ENCODE results near the gene PIP. TPM values are rescaled to one million over a fixed set of nuclear protein-coding genes. Genes with fewer than 3 reads are reported as not detected.
"Not testable (repeated sequence)": the region's sequence is repeated elsewhere in the genome, so short reads cannot be mapped to it uniquely, and the experiment has no call there.

PIP gene
- total RNA-seq, 1 donor from 2014 or later, result not detected

DNA sequence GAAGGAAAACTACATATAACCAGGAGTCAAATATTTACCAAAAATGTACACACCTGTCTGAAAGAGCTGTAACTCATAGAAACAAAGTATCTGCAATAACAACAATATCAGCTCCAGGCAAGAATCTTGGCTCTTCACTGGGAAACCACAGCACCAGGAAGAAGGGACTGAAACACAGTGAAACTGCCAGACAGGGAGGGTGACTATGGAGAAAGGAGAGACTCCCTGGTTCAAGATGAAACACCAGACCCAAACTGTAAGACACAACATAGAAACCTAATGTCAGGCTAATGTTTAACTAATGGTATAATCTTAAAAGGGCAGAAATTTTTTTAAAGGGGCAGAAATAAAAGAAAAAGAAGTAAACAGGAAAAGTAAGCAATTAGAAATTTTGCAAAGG lies 39.8 kb downstream of the PIP start:
- DNase-seq (ENCODE audit: missing footprints) (no peak), ATAC-seq (no peak)
- intact Hi-C loops (cut with DNase I), result no loop called here

DNA sequence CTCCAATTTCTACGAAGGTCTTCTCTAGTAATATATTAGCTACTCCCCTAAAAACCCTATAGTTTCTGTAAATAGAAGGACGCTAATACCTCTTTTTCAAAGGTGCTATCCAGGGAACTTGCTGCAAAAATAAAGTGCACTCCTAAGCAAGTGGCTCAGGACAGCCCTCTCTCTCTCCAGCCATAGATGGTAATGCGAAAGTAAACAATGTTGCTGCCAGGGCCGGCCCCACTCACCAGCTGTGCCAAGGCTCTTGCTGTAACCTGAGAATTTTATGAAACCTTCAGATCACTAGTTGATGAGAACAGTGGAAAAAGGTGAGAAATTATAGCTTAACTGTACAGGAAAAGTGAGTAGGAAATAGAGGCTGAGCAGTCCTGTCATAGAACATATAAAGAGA lies 40.5 kb downstream of the PIP start:
- intact Hi-C loops (cut with DNase I), result no loop called here
- DNase-seq (ENCODE audit: missing footprints) (no peak), ATAC-seq (no peak)

DNA sequence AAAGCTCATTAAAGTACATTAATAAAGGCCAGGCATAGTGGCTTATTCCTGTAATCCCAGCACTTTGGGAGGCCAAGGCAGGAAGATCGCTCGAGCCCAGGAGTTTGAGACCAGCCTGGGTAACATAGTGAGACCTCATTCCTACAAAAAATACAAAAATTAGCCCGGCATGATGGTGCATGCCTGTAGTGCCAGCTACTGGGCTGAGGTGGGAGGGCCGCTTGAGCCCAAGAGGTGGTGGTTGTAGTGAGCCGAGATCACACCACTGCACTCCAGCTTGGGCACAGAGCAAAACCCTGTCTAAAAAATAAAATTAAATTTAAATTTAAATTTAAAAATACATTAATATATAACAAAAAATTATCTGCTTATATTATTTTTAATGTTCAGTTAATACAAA lies 44.3 kb downstream of the PIP start:
- DNase-seq (ENCODE audit: missing footprints), result no peak
- intact Hi-C loops (cut with DNase I), result no loop called here
- no peak for ATAC-seq

DNA sequence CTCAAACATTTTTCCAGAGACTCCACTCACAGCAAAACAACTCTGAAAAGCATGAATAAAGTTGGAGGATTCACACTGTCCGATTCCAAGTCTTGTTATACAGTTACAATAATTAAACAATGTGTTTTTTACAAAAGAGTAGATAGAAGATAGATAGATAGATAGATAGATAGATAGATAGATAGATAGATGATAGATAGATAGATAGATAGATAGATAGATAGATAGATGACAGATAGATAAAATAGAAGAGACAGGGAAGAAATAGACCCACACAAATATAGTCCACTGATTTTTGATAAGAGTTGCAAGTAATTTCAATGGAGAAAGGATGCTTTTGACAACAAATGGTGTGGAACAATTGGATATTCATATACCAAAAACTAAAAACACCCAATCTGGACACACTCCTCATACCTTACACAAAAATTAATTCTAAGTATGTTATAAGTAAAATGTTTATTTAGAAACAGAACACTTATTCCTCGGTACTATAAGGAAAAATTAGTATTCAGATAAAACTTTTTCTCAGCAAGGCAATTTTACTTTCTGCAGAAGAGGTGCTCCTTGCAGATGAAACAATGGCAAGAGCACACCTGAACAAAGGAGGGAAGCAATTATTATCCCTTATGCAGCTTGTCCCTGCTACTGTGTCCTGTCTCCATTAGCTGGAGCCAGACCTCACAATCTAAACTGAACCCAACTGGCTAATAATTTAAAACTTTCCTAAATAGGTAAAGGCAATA lies 45.7 kb downstream of the PIP start:
- ATAC-seq (no peak), DNase-seq (ENCODE audit: missing footprints) (no peak)
- intact Hi-C loops (cut with DNase I), result no loop called here

DNA sequence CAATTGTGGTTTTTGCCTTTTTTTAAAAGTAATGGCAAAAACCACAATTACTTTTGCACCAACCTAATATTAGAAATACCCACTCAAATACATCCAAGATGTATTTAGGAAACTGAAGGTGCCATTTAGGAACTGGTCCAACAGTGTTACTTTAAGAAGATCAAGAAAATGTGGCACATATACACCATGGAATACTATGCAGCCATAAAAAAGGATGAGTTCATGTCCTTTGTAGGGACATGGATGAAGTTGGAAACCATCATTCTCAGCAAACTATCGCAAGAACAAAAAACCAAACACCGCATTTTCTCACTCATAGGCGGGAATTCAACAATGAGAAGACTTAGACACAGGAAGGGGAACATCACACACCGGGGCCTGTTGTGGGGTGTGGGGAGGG lies 48.9 kb downstream of the PIP start:
- intact Hi-C loops (cut with DNase I); DNase-seq (ENCODE audit: missing footprints); ATAC-seq: not testable (repeated sequence)

DNA sequence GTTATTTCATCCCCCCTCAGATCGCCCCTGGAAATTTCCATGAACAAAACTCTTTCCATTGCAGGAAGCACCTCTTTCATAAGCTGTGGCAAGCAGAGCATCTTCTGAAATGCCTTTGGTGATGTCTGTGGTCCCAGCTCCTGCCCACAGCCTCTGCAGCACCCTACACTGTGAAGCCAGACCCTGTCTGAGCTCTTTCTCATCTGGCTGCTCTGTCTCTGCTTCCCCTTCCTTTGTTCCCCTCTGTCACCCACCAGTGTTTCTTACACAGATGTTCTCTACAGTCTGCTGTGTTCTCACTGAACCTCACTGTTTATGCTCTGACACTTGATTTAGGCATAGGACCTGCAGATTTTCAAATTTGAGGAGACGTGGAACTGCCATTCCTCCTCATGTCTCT lies 49.5 kb downstream of the PIP start:
- ATAC-seq (no peak), DNase-seq (ENCODE audit: missing footprints) (no peak)
- intact Hi-C loops (cut with DNase I), result no loop called here

DNA sequence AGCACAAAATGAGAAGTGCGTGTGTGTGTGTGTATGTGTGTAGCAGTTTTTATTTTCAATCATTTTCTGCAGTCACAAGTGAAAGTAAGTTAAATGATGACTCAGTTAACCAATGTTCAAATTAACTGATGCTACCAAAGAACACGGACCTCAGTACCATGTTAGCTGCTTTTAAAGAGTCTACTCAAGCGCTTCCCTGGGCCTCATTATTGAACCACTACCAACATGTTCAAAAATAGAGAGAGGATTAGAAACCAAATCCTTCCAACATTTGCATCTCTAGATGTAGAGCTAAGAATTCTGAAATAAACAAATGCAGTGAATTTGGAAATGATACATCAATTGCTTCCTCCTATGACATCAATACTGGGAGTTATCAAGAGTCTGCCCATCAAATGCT lies 51.1 kb downstream of the PIP start, which contains the start of gene TAS2R39:
TSS of gene TAS2R39 (plus strand) at position 396 of the 400 bp plus-strand sequence. CDS start at position 396, 0 bp downstream.
- intact Hi-C loops (cut with DNase I), result no loop called here
- ATAC-seq, result no peak
- DNase-seq (ENCODE audit: missing footprints), result no peak

DNA sequence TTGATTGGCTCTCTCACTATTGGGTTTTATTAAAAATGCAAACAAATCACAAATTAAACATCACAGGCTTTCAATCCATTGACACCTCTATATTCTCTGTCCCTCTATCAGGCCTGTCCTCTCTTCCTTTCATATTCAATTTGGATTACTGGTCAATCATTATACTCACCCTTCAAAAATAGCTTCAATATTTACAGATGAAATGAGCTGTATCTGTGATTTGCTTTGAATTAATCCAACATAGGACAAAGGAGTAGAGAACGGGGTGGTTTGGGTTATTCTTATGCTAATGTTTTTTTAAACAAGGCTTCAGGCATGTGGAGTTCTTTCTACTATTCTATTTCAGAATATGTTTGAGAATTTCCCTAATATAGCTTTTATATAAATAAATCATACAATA lies 53.7 kb downstream of the PIP start:
- no peak for ATAC-seq
- intact Hi-C loops (cut with DNase I), result no loop called here

DNA sequence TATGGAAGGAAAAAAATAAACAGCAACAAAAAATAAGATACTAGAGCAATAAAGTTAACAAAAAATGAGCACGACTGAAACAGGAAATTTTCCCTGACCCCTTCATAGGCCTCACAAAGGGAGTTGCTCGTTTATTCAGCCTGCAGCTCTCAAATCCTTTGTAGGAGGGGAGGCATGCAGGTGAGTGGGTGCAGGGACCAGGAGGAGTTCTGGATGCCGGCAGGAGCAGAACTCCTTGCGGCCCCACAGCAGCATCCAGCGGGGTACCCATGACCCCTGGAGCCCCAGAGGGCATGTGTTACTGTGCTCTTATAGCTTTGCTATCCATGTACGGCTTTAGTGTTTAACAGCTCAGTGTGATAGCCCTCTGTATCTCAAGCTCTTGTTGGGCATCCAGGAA lies 57.1 kb downstream of the PIP start:
- intact Hi-C loops (cut with DNase I), result no loop called here
- ATAC-seq, result no peak

More for the DNA sequence above, 53.7 kb downstream of the PIP start:
- DNase-seq (ENCODE audit: missing footprints), result no peak

More for the DNA sequence above, 57.1 kb downstream of the PIP start:
- DNase-seq (ENCODE audit: missing footprints), result no peak

Other genes starting within 250 kb of the PIP start
- not detected for gene TRPV6, start 246.3 kb upstream of the PIP start, total RNA-seq
- not detected for gene TRPV5, start 198.3 kb upstream of the PIP start, total RNA-seq
- not detected for gene LLCFC1, start 192.6 kb upstream of the PIP start, total RNA-seq
- gene KEL, start 169.7 kb upstream of the PIP start, total RNA-seq, result 0.62 TPM
- not detected for gene OR9A2, start 104.9 kb upstream of the PIP start, total RNA-seq
- gene OR6V1, start 79.7 kb upstream of the PIP start, total RNA-seq, result not detected
- not detected for gene TAS2R39, start 51.3 kb downstream of the PIP start, total RNA-seq
- gene TAS2R40, start 90.0 kb downstream of the PIP start, total RNA-seq, result not detected
- gene GSTK1, start 131.4 kb downstream of the PIP start, total RNA-seq, result 278 TPM
- gene TMEM139, start 152.9 kb downstream of the PIP start, total RNA-seq, result 14.8 TPM
- 11.8 TPM for gene CASP2, start 156.3 kb downstream of the PIP start, total RNA-seq
- gene CLCN1, start 184.0 kb downstream of the PIP start, total RNA-seq, result not detected
- gene FAM131B, start 230.6 kb downstream of the PIP start, total RNA-seq, result 0.73 TPM
- gene ZYX, start 249.3 kb downstream of the PIP start, total RNA-seq, result 75.9 TPM